ENCODE measurements around the gene LIN9.
"Not testable (repeated sequence)": the region's sequence is repeated elsewhere in the genome, so short reads cannot be mapped to it uniquely, and the experiment has no call there.

Gene LIN9

GRCh38 chr1:226279498-226279897 is 29.5 kb downstream of the LIN9 start:
- Histone ChIP-seq H3K4me1 (ENCODE audit: control insufficient read depth in 2 of 2, insufficient read depth in 2 of 2, low read length in 2 of 2) (no peaks in the 10 kb centered on the region), H3K9ac (ENCODE audit: low read depth in 1 of 2, low read length in 2 of 2) (no peak overlapping the region), H3K4me3 (ENCODE audit: low read length in 2 of 2) (no peak overlapping the region), H3K27ac (ENCODE audit: low read depth in 2 of 2, low read length in 2 of 2) (no peak overlapping the region), H3K9me3 (ENCODE audit: control insufficient read depth in 2 of 2, low read length in 2 of 2) (no peaks in the 10 kb centered on the region), H3K36me3 (ENCODE audit: control insufficient read depth in 2 of 2, insufficient read depth in 2 of 2, low read length in 2 of 2) (no peaks in the 10 kb centered on the region), H3K27me3 (ENCODE audit: control insufficient read depth in 2 of 2, insufficient read depth in 2 of 2, low read length in 2 of 2) (no peaks in the 10 kb centered on the region)

GRCh38 chr1:226277897-226278296 is 31.1 kb downstream of the LIN9 start:
- H3K4me3 ChIP-seq (ENCODE audit: low read length in 2 of 2), result no peak overlapping the region
- no peaks in the 10 kb centered on the region for H3K4me1 ChIP-seq (ENCODE audit: control insufficient read depth in 2 of 2, insufficient read depth in 2 of 2, low read length in 2 of 2)
- H3K9me3 ChIP-seq (ENCODE audit: control insufficient read depth in 2 of 2, low read length in 2 of 2), result no peaks in the 10 kb centered on the region
- no peaks in the 10 kb centered on the region for H3K36me3 ChIP-seq (ENCODE audit: control insufficient read depth in 2 of 2, insufficient read depth in 2 of 2, low read length in 2 of 2)
- no peaks in the 10 kb centered on the region for H3K27me3 ChIP-seq (ENCODE audit: control insufficient read depth in 2 of 2, insufficient read depth in 2 of 2, low read length in 2 of 2)
- H3K9ac ChIP-seq (ENCODE audit: low read depth in 1 of 2, low read length in 2 of 2), result no peak overlapping the region
- no peak overlapping the region for H3K27ac ChIP-seq (ENCODE audit: low read depth in 2 of 2, low read length in 2 of 2)

- no peaks in the 10 kb centered on the region for H3K36me3 ChIP-seq (ENCODE audit: control insufficient read depth in 2 of 2, insufficient read depth in 2 of 2, low read length in 2 of 2)
- H3K27me3 ChIP-seq (ENCODE audit: control insufficient read depth in 2 of 2, insufficient read depth in 2 of 2, low read length in 2 of 2), result no peaks in the 10 kb centered on the region
- no peak overlapping the region for H3K27ac ChIP-seq (ENCODE audit: low read depth in 2 of 2, low read length in 2 of 2)
- H3K9me3 ChIP-seq (ENCODE audit: control insufficient read depth in 2 of 2, low read length in 2 of 2), result no peaks in the 10 kb centered on the region
- H3K4me3 ChIP-seq (ENCODE audit: low read length in 2 of 2), result no peak overlapping the region
- no peaks in the 10 kb centered on the region for H3K4me1 ChIP-seq (ENCODE audit: control insufficient read depth in 2 of 2, insufficient read depth in 2 of 2, low read length in 2 of 2)
- no peak overlapping the region for H3K9ac ChIP-seq (ENCODE audit: low read depth in 1 of 2, low read length in 2 of 2)
Measured at GRCh38 chr1:226276987-226277386, 32.0 kb downstream of the LIN9 start.

GRCh38 chr1:226276077-226276682 is 32.8 kb downstream of the LIN9 start:
- Histone ChIP-seq H3K9me3 (ENCODE audit: control insufficient read depth in 2 of 2, low read length in 2 of 2) (no peaks in the 10 kb centered on the region), H3K27me3 (ENCODE audit: control insufficient read depth in 2 of 2, insufficient read depth in 2 of 2, low read length in 2 of 2) (no peaks in the 10 kb centered on the region)

GRCh38 chr1:226274138-226274537 is 34.8 kb downstream of the LIN9 start:
- H3K36me3 ChIP-seq (ENCODE audit: control insufficient read depth in 2 of 2, insufficient read depth in 2 of 2, low read length in 2 of 2), result no peaks in the 10 kb centered on the region
- no peak overlapping the region for H3K4me3 ChIP-seq (ENCODE audit: low read length in 2 of 2)
- H3K4me1 ChIP-seq (ENCODE audit: control insufficient read depth in 2 of 2, insufficient read depth in 2 of 2, low read length in 2 of 2), result no peaks in the 10 kb centered on the region
- H3K27me3 ChIP-seq (ENCODE audit: control insufficient read depth in 2 of 2, insufficient read depth in 2 of 2, low read length in 2 of 2), result no peaks in the 10 kb centered on the region
- no peak overlapping the region for H3K27ac ChIP-seq (ENCODE audit: low read depth in 2 of 2, low read length in 2 of 2)
- no peaks in the 10 kb centered on the region for H3K9me3 ChIP-seq (ENCODE audit: control insufficient read depth in 2 of 2, low read length in 2 of 2)
- H3K9ac ChIP-seq (ENCODE audit: low read depth in 1 of 2, low read length in 2 of 2), result no peak overlapping the region

More at GRCh38 chr1:226276077-226276682, 32.8 kb downstream of the LIN9 start:
- Histone ChIP-seq H3K4me3 (ENCODE audit: low read length in 2 of 2) (no peak overlapping the region), H3K36me3 (ENCODE audit: control insufficient read depth in 2 of 2, insufficient read depth in 2 of 2, low read length in 2 of 2) (no peaks in the 10 kb centered on the region), H3K4me1 (ENCODE audit: control insufficient read depth in 2 of 2, insufficient read depth in 2 of 2, low read length in 2 of 2) (no peaks in the 10 kb centered on the region), H3K27ac (ENCODE audit: low read depth in 2 of 2, low read length in 2 of 2) (no peak overlapping the region), H3K9ac (ENCODE audit: low read depth in 1 of 2, low read length in 2 of 2) (no peak overlapping the region)

GRCh38 chr1:226272233-226272902 is 36.6 kb downstream of the LIN9 start:
- H3K27ac ChIP-seq (ENCODE audit: low read depth in 2 of 2, low read length in 2 of 2); H3K9me3 ChIP-seq (ENCODE audit: control insufficient read depth in 2 of 2, low read length in 2 of 2); H3K27me3 ChIP-seq (ENCODE audit: control insufficient read depth in 2 of 2, insufficient read depth in 2 of 2, low read length in 2 of 2); H3K4me3 ChIP-seq (ENCODE audit: low read length in 2 of 2); H3K36me3 ChIP-seq (ENCODE audit: control insufficient read depth in 2 of 2, insufficient read depth in 2 of 2, low read length in 2 of 2); H3K4me1 ChIP-seq (ENCODE audit: control insufficient read depth in 2 of 2, insufficient read depth in 2 of 2, low read length in 2 of 2); H3K9ac ChIP-seq (ENCODE audit: low read depth in 1 of 2, low read length in 2 of 2): not testable (repeated sequence)

- H3K9ac ChIP-seq (ENCODE audit: low read depth in 1 of 2, low read length in 2 of 2), result no peak overlapping the region
- no peaks in the 10 kb centered on the region for H3K27me3 ChIP-seq (ENCODE audit: control insufficient read depth in 2 of 2, insufficient read depth in 2 of 2, low read length in 2 of 2)
- H3K27ac ChIP-seq (ENCODE audit: low read depth in 2 of 2, low read length in 2 of 2), result no peak overlapping the region
Measured at GRCh38 chr1:226268421-226269124, 40.4 kb downstream of the LIN9 start.

GRCh38 chr1:226261818-226262217 is 47.1 kb downstream of the LIN9 start:
- Histone ChIP-seq H3K27me3 (ENCODE audit: control insufficient read depth in 2 of 2, insufficient read depth in 2 of 2, low read length in 2 of 2) (no peaks in the 10 kb centered on the region), H3K9me3 (ENCODE audit: control insufficient read depth in 2 of 2, low read length in 2 of 2) (no peaks in the 10 kb centered on the region), H3K9ac (ENCODE audit: low read depth in 1 of 2, low read length in 2 of 2) (no peak overlapping the region), H3K4me3 (ENCODE audit: low read length in 2 of 2) (no peak overlapping the region), H3K4me1 (ENCODE audit: control insufficient read depth in 2 of 2, insufficient read depth in 2 of 2, low read length in 2 of 2) (no peaks in the 10 kb centered on the region), H3K27ac (ENCODE audit: low read depth in 2 of 2, low read length in 2 of 2) (no peak overlapping the region), H3K36me3 (ENCODE audit: control insufficient read depth in 2 of 2, insufficient read depth in 2 of 2, low read length in 2 of 2) (no peaks in the 10 kb centered on the region)

More at GRCh38 chr1:226268421-226269124, 40.4 kb downstream of the LIN9 start:
- Histone ChIP-seq H3K36me3 (ENCODE audit: control insufficient read depth in 2 of 2, insufficient read depth in 2 of 2, low read length in 2 of 2) (no peaks in the 10 kb centered on the region), H3K4me1 (ENCODE audit: control insufficient read depth in 2 of 2, insufficient read depth in 2 of 2, low read length in 2 of 2) (no peaks in the 10 kb centered on the region), H3K4me3 (ENCODE audit: low read length in 2 of 2) (no peak overlapping the region), H3K9me3 (ENCODE audit: control insufficient read depth in 2 of 2, low read length in 2 of 2) (no peaks in the 10 kb centered on the region)

- no peaks in the 10 kb centered on the region for H3K4me1 ChIP-seq (ENCODE audit: control insufficient read depth in 2 of 2, insufficient read depth in 2 of 2, low read length in 2 of 2)
- peaks cover 0 to under 1% of the 10 kb centered on the region in 2 donors for H3K36me3 ChIP-seq (ENCODE audit: control insufficient read depth in 2 of 2, insufficient read depth in 2 of 2, low read length in 2 of 2)
- no peak overlapping the region for H3K9ac ChIP-seq (ENCODE audit: low read depth in 1 of 2, low read length in 2 of 2)
- no peak overlapping the region for H3K4me3 ChIP-seq (ENCODE audit: low read length in 2 of 2)
- H3K27me3 ChIP-seq (ENCODE audit: control insufficient read depth in 2 of 2, insufficient read depth in 2 of 2, low read length in 2 of 2), result no peaks in the 10 kb centered on the region
- H3K9me3 ChIP-seq (ENCODE audit: control insufficient read depth in 2 of 2, low read length in 2 of 2), result no peaks in the 10 kb centered on the region
- H3K27ac ChIP-seq (ENCODE audit: low read depth in 2 of 2, low read length in 2 of 2), result no peak overlapping the region
Measured at GRCh38 chr1:226255380-226255779, 53.6 kb downstream of the LIN9 start.

- H3K9me3 ChIP-seq (ENCODE audit: control insufficient read depth in 2 of 2, low read length in 2 of 2), result no peaks in the 10 kb centered on the region
- no peaks in the 10 kb centered on the region for H3K4me1 ChIP-seq (ENCODE audit: control insufficient read depth in 2 of 2, insufficient read depth in 2 of 2, low read length in 2 of 2)
- no peak overlapping the region for H3K9ac ChIP-seq (ENCODE audit: low read depth in 1 of 2, low read length in 2 of 2)
- H3K27me3 ChIP-seq (ENCODE audit: control insufficient read depth in 2 of 2, insufficient read depth in 2 of 2, low read length in 2 of 2), result no peaks in the 10 kb centered on the region
- no peak overlapping the region for H3K27ac ChIP-seq (ENCODE audit: low read depth in 2 of 2, low read length in 2 of 2)
- no peak overlapping the region for H3K4me3 ChIP-seq (ENCODE audit: low read length in 2 of 2)
- peaks cover 0 to 3% of the 10 kb centered on the region in 2 donors for H3K36me3 ChIP-seq (ENCODE audit: control insufficient read depth in 2 of 2, insufficient read depth in 2 of 2, low read length in 2 of 2)
Measured at GRCh38 chr1:226253933-226254332, 55.0 kb downstream of the LIN9 start.

Measured in mucosa of rectum (tissue), 2 donors.